Measurements from ENCODE around the gene MCOLN2. TPM values are rescaled to one million over a fixed set of nuclear protein-coding genes. Genes with fewer than 3 reads are reported as not detected.

Gene MCOLN2
- total RNA-seq, 1 donor: 1.1 TPM

DNA sequence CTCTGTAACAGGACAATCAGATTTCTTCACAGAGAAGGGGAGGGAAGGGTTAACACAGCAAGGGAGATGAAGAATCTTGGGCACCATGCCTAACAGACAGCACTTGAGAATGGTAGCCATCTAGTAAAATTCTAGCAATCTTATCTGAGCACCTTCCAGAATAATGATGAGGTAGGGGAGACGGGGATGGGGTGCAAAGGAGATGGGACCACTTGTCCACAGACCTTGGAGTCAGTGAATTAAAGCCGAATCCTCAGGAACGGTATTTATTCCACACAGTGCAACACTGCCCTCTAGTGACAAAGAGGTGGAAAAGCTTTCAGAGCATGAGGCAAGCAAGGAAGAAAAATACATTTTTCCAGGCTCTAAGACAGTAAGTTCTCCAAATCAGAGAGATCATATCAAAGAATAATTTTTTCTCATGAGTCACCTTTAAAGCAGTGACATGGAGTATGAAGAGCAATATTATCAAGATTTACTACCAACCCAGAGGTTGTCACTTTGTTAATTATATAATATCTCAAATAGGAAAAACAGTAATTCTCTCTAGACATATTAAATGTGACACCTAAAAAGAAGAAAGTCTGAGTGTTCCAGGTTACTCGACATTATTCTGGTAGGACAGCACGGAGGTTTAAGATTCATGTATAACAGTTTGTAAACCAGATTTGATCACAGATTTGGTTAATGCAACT, 60.6 kb downstream of the MCOLN2 start:
- TF ChIP-seq, protein P1, sequence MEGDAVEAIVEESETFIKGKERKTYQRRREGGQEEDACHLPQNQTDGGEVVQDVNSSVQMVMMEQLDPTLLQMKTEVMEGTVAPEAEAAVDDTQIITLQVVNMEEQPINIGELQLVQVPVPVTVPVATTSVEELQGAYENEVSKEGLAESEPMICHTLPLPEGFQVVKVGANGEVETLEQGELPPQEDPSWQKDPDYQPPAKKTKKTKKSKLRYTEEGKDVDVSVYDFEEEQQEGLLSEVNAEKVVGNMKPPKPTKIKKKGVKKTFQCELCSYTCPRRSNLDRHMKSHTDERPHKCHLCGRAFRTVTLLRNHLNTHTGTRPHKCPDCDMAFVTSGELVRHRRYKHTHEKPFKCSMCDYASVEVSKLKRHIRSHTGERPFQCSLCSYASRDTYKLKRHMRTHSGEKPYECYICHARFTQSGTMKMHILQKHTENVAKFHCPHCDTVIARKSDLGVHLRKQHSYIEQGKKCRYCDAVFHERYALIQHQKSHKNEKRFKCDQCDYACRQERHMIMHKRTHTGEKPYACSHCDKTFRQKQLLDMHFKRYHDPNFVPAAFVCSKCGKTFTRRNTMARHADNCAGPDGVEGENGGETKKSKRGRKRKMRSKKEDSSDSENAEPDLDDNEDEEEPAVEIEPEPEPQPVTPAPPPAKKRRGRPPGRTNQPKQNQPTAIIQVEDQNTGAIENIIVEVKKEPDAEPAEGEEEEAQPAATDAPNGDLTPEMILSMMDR (IDR thresholded peaks at IDR 0.05; ENCODE audit: insufficient read depth, low read length): peak; percentile 91
- DNase-seq (ENCODE audit: low read depth): peak; percentile 84
- no peak overlapping the region for H3K4me3 ChIP-seq (ENCODE audit: low read depth, low read length)

DNA sequence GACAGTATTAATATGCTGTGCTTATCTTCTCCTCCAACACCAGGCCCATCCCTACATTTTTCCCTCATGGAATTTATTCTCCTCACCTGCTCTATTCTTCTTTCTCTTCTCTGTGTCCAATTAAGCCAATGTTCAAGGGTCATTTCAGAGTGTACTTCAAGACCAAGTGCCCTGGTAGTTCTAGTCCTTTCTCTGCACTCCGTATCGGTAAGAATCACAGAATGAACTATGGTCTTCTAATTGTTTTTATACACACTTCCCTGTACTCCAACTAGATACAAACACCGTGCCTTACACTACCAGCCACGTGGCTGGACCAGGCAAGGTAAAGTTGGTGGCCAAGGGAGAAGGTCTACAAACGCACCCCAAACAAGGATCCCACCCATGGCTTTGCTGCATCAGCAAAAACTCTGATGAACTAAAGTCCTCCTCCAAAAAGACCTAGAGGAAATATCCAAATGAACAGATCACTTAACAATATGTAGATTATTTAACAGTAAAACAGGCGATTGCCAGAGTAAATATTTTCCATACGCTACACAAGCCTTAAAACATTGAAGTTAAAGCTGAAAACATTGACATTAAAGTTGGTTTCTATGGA, 63.8 kb downstream of the MCOLN2 start:
- DNase-seq (ENCODE audit: low read depth): no peak
- H3K4me3 ChIP-seq (ENCODE audit: low read depth, low read length): no peak overlapping the region
- TF ChIP-seq, protein P1 (IDR thresholded peaks at IDR 0.05; ENCODE audit: insufficient read depth, low read length): no peak

DNA sequence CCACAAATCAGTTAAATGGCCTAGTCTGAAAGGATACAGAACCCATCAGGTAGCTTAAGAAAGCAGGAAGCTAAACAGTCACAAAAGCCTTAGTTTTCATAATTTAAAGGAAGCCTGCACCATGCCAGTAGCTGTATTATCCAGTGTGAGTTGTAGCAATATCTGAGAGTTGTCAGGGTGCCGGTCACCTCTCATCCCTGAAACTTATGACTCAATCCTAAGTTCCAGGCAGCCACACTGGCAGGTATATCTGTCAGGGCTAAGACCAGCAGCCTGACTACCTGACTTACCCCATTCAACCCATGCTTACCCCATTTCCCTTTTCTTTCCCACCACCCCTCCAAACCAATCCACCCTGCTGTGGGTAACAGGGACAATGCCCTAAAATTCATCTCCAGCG, 66.1 kb downstream of the MCOLN2 start:
- TF ChIP-seq, protein P1 (IDR thresholded peaks at IDR 0.05; ENCODE audit: insufficient read depth, low read length): no peak
- no peak for DNase-seq (ENCODE audit: low read depth)
- H3K4me3 ChIP-seq (ENCODE audit: low read depth, low read length): no peak overlapping the region

DNA sequence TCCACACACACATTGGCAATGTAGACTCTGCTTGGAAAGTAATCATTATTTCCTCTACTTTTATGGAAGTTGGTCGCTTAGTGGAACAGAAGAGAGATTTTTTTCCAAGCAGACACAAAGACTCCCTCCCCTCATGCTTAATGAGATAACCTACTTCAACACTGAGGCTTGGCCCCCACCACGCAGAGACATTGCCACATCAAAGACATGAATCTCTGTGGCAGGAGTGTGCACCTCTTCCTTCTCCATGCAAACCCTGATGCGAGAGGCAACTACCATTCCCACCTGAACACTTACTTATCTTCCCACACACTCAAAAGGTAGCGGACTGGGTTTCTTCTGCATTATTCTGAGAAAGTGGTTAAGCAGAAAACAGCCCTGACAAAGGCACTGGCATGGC, 66.6 kb downstream of the MCOLN2 start:
- no peak overlapping the region for H3K4me3 ChIP-seq (ENCODE audit: low read depth, low read length)
- no peak for DNase-seq (ENCODE audit: low read depth)
- TF ChIP-seq, protein P1 (IDR thresholded peaks at IDR 0.05; ENCODE audit: insufficient read depth, low read length): no peak

DNA sequence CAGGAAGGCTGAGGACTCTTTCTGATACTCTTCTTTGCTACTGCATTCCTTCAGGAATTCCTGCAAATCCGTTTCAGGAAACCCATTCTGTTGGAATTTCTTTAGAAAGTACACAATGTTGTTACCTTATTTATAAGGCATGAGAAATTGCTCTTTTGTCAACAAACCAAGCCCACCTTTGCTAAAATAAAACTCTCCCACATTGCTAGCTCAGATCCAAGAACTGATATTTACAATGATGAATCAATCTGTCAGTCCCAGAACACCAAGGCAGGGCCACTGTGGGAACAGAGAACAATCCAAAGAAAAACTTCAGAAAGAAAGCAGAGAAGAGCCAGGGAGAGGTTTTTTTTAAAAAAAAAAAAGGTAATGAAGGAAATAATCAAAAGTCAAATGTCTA, 67.3 kb downstream of the MCOLN2 start:
- DNase-seq (ENCODE audit: low read depth): no peak
- TF ChIP-seq, protein P1 (IDR thresholded peaks at IDR 0.05; ENCODE audit: insufficient read depth, low read length): no peak
- H3K4me3 ChIP-seq (ENCODE audit: low read depth, low read length): no peak overlapping the region

DNA sequence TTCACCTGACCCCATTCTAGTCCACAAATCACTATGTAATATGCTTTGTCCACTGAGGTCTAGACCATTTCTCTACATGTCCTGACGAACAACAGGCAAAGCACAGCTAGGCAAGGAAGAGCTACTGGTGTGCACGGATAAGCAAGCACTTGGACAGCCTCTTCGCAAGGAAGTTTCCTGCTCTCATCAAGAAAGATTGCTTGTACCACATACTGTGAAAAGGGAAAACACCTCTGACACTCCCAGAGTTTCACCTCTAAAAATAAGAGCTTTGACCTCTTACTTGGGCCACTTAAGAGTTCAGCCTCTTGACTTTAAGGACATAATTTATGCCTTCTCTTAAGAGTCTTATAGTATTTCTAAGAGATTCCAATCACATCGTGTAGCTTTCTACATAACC, 67.9 kb downstream of the MCOLN2 start:
- H3K4me3 ChIP-seq (ENCODE audit: low read depth, low read length): no peak overlapping the region
- TF ChIP-seq, protein P1 (IDR thresholded peaks at IDR 0.05; ENCODE audit: insufficient read depth, low read length): no peak
- no peak for DNase-seq (ENCODE audit: low read depth)

All from fibroblast of the aortic adventitia (primary cell).